Measurements from ENCODE around the gene PDYN.

DNA sequence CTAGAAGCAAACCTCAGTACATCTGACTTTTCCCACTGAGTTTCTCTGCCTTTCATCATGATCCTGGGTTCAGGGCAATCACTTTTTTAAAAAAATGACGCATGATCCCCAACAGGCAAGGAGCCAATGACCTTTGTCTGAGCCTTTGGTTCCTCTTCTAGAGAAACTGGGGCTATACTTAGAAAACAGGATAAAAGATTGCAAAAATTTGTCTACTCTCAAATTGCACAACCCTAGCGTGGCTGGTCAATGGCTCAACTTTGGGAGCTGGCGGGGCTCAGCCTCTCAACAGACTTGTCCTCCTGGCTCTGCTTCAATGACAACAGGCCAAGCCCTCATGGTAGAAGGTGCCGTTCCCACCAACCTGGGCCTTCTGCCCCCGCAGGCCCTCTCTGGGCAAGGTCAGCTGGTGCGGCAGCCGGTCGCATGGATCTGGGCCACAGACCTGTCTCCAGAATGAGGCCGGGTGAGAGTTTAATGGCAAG lies 48.7 kb downstream of the PDYN start:
- TF ChIP-seq, protein P1, sequence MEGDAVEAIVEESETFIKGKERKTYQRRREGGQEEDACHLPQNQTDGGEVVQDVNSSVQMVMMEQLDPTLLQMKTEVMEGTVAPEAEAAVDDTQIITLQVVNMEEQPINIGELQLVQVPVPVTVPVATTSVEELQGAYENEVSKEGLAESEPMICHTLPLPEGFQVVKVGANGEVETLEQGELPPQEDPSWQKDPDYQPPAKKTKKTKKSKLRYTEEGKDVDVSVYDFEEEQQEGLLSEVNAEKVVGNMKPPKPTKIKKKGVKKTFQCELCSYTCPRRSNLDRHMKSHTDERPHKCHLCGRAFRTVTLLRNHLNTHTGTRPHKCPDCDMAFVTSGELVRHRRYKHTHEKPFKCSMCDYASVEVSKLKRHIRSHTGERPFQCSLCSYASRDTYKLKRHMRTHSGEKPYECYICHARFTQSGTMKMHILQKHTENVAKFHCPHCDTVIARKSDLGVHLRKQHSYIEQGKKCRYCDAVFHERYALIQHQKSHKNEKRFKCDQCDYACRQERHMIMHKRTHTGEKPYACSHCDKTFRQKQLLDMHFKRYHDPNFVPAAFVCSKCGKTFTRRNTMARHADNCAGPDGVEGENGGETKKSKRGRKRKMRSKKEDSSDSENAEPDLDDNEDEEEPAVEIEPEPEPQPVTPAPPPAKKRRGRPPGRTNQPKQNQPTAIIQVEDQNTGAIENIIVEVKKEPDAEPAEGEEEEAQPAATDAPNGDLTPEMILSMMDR (IDR thresholded peaks at IDR 0.05) = no peak
- TF ChIP-seq POLR2A (IDR thresholded peaks at IDR 0.05) = peak in 1 of 4 donors; percentile 11

All from esophagus squamous epithelium (tissue), 4 donors.